ENCODE data around the gene NKAIN2. TPM values are rescaled to one million over a fixed set of nuclear protein-coding genes. Genes with fewer than 3 reads are reported as not detected.

NKAIN2 gene
- total RNA-seq, 3 donors from 2014 or later = 0.48 to 1.8 TPM; not detected in 1

DNA sequence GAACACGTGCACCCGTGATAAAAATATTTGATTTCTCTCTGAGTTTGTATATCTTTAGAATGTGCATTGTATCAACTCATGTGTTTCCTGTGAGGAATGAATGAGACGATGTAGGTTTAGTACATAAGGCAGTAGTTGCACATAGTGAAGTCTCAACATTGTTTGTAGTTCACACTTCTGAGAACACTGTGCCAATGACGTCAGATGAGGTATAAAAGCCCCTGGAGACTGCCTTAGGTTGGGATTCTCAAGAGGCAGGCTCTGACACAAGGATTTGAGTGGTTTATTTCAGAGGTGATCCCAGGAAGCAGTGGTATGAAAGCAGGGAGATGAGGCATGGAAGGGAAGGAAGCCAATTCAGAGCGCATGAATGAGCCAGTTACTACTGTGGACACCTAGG lies 2.6 kb upstream of the NKAIN2 start:
- intact Hi-C loops (cut with DNase I; ENCODE audit: low total_unique reads) = no loop called here
- Histone ChIP-seq H3K36me3 (no peaks in the 10 kb centered on the region), H3K27me3 (peaks cover 0 to 30% of the 10 kb centered on the region in 2 donors), H3K9me3 (no peaks in the 10 kb centered on the region), H3K4me3 (no peak overlapping the region), H3K4me1 (no peaks in the 10 kb centered on the region), H3K27ac (no peak overlapping the region)
- TF ChIP-seq, protein P1, sequence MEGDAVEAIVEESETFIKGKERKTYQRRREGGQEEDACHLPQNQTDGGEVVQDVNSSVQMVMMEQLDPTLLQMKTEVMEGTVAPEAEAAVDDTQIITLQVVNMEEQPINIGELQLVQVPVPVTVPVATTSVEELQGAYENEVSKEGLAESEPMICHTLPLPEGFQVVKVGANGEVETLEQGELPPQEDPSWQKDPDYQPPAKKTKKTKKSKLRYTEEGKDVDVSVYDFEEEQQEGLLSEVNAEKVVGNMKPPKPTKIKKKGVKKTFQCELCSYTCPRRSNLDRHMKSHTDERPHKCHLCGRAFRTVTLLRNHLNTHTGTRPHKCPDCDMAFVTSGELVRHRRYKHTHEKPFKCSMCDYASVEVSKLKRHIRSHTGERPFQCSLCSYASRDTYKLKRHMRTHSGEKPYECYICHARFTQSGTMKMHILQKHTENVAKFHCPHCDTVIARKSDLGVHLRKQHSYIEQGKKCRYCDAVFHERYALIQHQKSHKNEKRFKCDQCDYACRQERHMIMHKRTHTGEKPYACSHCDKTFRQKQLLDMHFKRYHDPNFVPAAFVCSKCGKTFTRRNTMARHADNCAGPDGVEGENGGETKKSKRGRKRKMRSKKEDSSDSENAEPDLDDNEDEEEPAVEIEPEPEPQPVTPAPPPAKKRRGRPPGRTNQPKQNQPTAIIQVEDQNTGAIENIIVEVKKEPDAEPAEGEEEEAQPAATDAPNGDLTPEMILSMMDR (IDR thresholded peaks at IDR 0.05) = no peak
- no peak for TF ChIP-seq POLR2AphosphoS5 (IDR thresholded peaks at IDR 0.05)
- TF ChIP-seq POLR2A (IDR thresholded peaks at IDR 0.05) = no peak
- no peak for DNase-seq (ENCODE audit: low spot score in 2 of 2)

DNA sequence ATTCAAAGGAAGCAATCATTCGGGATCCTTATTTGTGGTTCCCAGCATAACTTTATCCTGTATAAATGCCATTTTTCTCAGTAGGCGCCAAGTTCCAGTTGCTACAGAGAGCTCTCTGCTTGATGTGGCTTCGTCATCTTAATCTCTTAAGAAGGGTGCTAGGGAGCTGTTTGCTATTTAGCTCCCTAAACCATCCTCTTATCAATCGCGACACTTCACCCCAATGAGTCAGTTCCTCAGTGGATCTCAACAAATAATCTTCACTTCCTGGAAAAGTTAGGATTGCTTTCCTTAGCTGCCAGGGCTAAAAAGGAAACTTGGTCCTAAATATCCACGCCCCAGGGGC lies 1.3 kb upstream of the NKAIN2 start:
- Histone ChIP-seq H3K4me3 (peak overlapping the region in 2 of 3 donors; percentile 61 to 62), H3K27me3 (peaks cover 0 to 30% of the 10 kb centered on the region in 2 donors), H3K4me1 (no peaks in the 10 kb centered on the region), H3K27ac (no peak overlapping the region), H3K9me3 (no peaks in the 10 kb centered on the region), H3K36me3 (no peaks in the 10 kb centered on the region)
- TF ChIP-seq POLR2AphosphoS5 (IDR thresholded peaks at IDR 0.05) = no peak
- TF ChIP-seq POLR2A (IDR thresholded peaks at IDR 0.05) = no peak
- TF ChIP-seq, protein P1 (IDR thresholded peaks at IDR 0.05) = no peak
- DNase-seq (ENCODE audit: low spot score in 2 of 2) = no peak
- intact Hi-C loops (cut with DNase I; ENCODE audit: low total_unique reads) = no loop called here

DNA sequence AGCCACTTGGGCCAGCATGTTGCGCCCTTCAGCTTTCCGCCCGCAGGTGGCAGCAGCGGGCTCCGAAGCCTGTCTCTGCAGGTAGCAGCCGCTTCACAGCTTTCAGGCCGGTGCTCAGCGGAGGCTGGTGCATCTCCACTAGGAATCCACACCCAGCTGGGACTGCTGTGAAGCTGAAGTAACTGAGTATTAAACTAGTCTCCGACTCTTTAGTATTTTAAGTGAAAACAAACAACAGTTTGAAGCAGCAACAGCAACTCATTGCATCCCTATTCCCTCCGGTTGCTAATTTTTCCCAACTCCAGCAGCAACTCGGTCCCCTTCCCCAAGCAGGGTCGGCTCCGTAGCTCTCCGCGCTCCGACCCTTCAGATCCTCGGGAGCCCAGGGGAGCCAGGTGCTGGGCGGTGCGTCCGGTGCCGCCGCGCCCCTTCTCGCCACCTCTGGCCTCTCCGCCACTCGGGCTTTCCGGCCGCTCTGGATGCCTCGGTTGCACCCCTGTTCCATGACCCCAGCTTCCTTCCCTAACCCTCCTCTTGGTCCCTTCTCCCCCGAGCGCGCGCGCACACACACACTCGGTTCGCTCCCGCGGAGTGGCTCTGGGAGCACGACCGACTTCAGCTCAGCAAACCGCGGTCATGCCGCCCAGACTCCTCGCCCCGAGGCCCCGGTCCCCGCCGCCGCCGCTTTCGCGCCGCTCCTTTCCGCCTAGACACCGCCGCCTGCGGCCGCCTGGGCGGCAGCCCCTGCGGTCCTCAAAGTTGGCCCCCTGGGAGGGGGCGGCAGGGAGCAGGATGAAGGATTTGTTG lies 765 bp upstream of the NKAIN2 start:
- Histone ChIP-seq H3K9me3 (no peaks in the 10 kb centered on the region), H3K27ac (no peak overlapping the region), H3K4me1 (no peaks in the 10 kb centered on the region), H3K27me3 (peaks cover 0 to 25% of the 10 kb centered on the region in 2 donors), H3K4me3 (peak overlapping the region; percentile 46 to 62 (median 61)), H3K36me3 (no peaks in the 10 kb centered on the region)
- intact Hi-C loops (cut with DNase I; ENCODE audit: low total_unique reads) = no loop called here
- TF ChIP-seq POLR2AphosphoS5 (IDR thresholded peaks at IDR 0.05) = no peak
- TF ChIP-seq, protein P1 (IDR thresholded peaks at IDR 0.05) = peak in 2 of 3 donors; percentile 72 to 76
- peak; percentile 77 to 78 for DNase-seq (ENCODE audit: low spot score in 2 of 2)

- H3K9me3 ChIP-seq = no peaks in the 10 kb centered on the region
- intact Hi-C loops (cut with DNase I; ENCODE audit: low total_unique reads) = no loop called here
- no peaks in the 10 kb centered on the region for H3K36me3 ChIP-seq
- H3K4me3 ChIP-seq = peak overlapping the region; percentile 26 to 62 (median 61)
- TF ChIP-seq POLR2A (IDR thresholded peaks at IDR 0.05) (no peak), POLR2AphosphoS5 (IDR thresholded peaks at IDR 0.05) (no peak)
- TF ChIP-seq, protein P1 (IDR thresholded peaks at IDR 0.05) = no peak
- no peaks in the 10 kb centered on the region for H3K4me1 ChIP-seq
- no peak for DNase-seq (ENCODE audit: low spot score in 2 of 2)
- peaks cover 0 to 23% of the 10 kb centered on the region in 2 donors for H3K27me3 ChIP-seq
- H3K27ac ChIP-seq = no peak overlapping the region
These were observed 535 bp downstream of the NKAIN2 start for GRCh38 chr6:123804014-123804786.

All from breast epithelium (tissue), 4 donors.